ENCODE data around the gene CFAP61. TPM values are rescaled to one million over a fixed set of nuclear protein-coding genes. Genes with fewer than 3 reads are reported as not detected.
A peak's percentile ranks its signal among the peaks of the same experiment; 100 is the strongest.

Gene CFAP61
- total RNA-seq, 4 donors from 2014 or later, result 0.19 to 1.4 (median 1.1) TPM

DNA sequence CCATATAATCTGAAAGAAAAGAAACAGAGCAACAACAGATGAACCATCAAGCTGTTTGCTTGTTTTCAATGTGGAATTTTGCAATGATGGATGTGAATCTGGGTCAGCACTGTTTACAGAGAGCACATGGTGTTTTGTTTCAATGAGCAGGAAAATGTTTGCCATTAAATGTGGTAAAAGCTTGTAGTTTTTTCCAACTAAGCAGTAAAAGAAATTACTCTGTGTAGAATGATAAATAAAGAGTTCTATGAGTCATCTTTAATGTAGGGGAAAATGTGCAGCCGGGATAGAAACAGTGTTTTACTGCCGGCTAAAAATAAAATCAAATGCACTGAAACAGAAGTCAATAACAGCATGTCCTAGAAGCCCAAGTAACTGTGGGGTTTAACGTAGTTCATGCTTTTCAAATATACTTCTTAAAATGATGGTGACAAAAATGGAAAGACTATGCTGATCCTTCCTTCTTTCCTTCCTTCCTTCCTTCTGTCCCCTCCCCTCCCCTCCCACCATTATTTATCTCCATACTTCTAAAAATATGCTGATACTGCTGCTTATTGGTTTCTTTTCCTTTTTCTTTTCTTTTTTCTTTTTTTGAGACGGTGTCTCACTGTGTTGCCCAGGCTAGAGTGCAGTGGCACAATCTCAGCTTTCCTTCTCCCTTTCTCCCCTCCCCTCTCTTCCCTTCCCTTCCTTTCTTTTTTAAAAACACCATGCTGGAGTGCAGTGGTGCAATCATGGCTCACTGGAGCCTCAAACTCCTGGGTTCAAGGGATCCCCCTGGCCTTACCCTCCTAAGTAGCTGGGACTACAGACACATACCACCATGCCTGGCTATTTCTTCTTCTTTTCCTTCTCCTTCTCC lies 41.5 kb upstream of the CFAP61 start:
- WGBS, 2 donors, result 30 to 31% methylated on average over 4 of the region's 4 CpGs
- intact Hi-C loops (cut with DNase I; ENCODE audit: low total_unique reads), result no loop called here
- no peak overlapping the region for H3K4me3 ChIP-seq (ENCODE audit: low read depth, poor library complexity, severe bottlenecking)
- TF ChIP-seq POLR2A (IDR thresholded peaks at IDR 0.05), result no peak
- TF ChIP-seq, protein P1, sequence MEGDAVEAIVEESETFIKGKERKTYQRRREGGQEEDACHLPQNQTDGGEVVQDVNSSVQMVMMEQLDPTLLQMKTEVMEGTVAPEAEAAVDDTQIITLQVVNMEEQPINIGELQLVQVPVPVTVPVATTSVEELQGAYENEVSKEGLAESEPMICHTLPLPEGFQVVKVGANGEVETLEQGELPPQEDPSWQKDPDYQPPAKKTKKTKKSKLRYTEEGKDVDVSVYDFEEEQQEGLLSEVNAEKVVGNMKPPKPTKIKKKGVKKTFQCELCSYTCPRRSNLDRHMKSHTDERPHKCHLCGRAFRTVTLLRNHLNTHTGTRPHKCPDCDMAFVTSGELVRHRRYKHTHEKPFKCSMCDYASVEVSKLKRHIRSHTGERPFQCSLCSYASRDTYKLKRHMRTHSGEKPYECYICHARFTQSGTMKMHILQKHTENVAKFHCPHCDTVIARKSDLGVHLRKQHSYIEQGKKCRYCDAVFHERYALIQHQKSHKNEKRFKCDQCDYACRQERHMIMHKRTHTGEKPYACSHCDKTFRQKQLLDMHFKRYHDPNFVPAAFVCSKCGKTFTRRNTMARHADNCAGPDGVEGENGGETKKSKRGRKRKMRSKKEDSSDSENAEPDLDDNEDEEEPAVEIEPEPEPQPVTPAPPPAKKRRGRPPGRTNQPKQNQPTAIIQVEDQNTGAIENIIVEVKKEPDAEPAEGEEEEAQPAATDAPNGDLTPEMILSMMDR (IDR thresholded peaks at IDR 0.05), result no peak
- DNase-seq (ENCODE audit: low spot score in 2 of 2), result no peak

DNA sequence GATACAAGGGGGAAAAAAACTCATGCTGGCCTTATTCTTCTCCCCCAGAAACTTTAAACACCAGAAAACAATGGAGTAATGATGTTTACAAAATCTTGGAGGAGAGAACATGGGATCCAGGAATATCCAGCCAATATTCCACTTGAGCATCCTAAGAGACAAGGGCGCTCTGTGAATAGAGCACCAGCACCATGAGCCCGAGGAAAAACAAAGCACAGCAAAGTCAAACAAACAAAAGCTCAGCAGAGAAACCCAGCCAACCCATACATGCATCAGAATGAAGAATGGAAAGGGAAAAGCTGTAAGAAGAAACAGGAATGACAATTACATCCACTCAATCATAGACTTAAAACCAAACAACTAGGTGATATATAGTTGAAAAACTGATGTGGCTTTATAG lies 39.8 kb upstream of the CFAP61 start:
- DNase-seq (ENCODE audit: low spot score in 2 of 2), result no peak
- TF ChIP-seq, protein P1 (IDR thresholded peaks at IDR 0.05), result no peak
- no peak for TF ChIP-seq POLR2A (IDR thresholded peaks at IDR 0.05)
- WGBS, 2 donors, result 75 to 83% methylated on average over 2 of the region's 2 CpGs
- H3K4me3 ChIP-seq (ENCODE audit: low read depth, poor library complexity, severe bottlenecking), result no peak overlapping the region
- intact Hi-C loops (cut with DNase I; ENCODE audit: low total_unique reads), result no loop called here

DNA sequence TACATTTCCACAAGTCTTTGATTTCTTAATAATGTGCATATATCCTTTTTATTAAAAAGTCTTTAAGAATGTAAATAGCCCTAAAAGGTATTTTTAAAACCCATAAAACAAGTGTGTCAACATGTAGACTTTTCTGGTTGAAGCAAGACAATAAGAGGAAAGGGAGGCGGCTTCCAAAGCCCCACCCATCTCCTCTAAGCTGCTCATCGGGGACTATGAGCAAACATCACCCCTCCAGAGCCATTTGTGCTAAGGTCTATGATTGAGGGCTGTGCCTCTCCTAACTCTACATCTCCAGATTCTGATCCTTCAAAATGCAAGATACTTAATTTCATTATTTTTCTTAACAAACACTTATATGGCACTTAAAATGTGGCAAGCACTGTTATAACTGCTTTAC lies 37.7 kb upstream of the CFAP61 start:
- no peak for DNase-seq (ENCODE audit: low spot score in 2 of 2)
- no peak overlapping the region for H3K4me3 ChIP-seq (ENCODE audit: low read depth, poor library complexity, severe bottlenecking)
- intact Hi-C loops (cut with DNase I; ENCODE audit: low total_unique reads), result no loop called here
- TF ChIP-seq, protein P1 (IDR thresholded peaks at IDR 0.05), result no peak
- TF ChIP-seq POLR2A (IDR thresholded peaks at IDR 0.05), result no peak
- WGBS, 2 donors, result 37 to 41% methylated on average over 2 of the region's 2 CpGs

DNA sequence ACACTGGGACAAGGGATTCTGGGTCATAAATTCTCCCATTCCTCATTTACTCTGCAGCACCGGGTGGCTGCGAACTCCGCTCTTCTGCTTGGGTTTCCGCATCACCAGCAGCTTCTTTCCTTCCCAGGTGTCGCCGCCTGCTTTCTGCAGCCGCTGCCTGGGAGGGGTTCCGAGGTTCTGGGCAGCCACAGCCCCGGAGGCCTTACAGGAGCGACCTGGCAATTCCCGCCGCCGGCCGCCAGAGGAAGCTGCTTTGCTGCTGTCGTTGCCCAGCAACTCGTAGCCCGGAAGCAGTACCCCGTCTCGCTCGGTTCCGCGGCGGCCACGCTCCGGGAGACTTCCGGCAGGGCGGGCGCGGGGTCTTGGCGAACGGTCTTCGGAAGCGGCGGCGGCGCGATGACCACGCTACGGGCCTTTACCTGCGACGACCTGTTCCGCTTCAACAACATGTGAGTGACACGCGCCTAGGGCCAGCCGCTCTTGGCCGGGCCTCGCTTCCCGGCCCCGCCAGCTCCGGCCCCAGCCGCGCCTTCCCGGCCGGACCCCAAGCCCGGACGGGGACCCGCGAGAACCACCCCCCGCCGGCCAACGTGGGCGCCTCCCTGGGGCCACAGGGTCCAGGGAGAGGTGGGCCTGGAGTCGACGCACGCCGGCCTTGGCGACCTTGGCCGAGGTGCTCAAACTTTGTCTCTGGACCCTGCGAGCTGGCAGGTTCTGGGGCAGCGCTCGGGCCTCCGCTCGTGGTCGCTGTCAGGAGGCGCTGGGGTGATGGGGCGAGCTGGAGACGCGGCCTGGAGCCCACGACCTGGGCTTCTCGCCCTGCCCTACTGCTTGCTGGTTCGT lies 35.1 kb upstream of the CFAP61 start, which contains the start of gene NAA20:
Gene NAA20, plus strand, starts transcription at position 362 of the 843 bp plus-strand sequence. Its CDS starts 35 bp downstream, at position 397.
- DNase-seq (ENCODE audit: low spot score in 2 of 2), result peak; percentile 91 to 99

DNA sequence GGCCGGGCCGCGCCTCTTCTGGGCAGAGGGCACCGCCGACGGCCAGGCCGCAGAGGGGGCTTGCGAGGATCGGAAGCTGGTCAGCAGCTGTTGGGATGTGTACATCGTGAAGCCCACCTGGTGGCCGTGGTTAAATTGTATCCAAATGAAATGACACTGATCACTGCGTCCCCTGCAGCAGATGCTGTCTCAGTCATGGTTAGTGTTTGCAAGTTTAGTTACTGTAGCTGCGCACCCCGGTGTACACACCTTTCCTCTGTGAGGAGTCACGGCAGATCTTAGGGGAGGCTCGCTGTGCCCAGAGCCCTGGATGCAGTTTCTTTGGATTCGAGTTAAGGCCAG lies 34.5 kb upstream of the CFAP61 start:
- no peak for DNase-seq (ENCODE audit: low spot score in 2 of 2)
- H3K4me3 ChIP-seq (ENCODE audit: low read depth, poor library complexity, severe bottlenecking), result peak overlapping the region; percentile 99
- TF ChIP-seq, protein P1 (IDR thresholded peaks at IDR 0.05), result no peak
- no peak for TF ChIP-seq POLR2A (IDR thresholded peaks at IDR 0.05)
- WGBS, 2 donors, result 4 to 6% methylated on average over 11 to 17 of the region's 17 CpGs
- intact Hi-C loops (cut with DNase I; ENCODE audit: low total_unique reads), result no loop called here

More for the DNA sequence above, 35.1 kb upstream of the CFAP61 start, which contains the start of gene NAA20:
- 0 to 1% methylated on average over 16 to 40 of the region's 81 CpGs for whole genome bisulfite sequencing, 2 donors
- intact Hi-C loops (cut with DNase I; ENCODE audit: low total_unique reads), result no loop called here
- no peak for TF ChIP-seq POLR2A (IDR thresholded peaks at IDR 0.05)
- TF ChIP-seq, protein P1 (IDR thresholded peaks at IDR 0.05), result peak in 1 of 3 donors; percentile 77
- peak within 1 kb of the TSS; percentile 99 for H3K4me3 ChIP-seq (ENCODE audit: low read depth, poor library complexity, severe bottlenecking)
